ENCODE measurements around the gene ADCY10. TPM values are rescaled to one million over a fixed set of nuclear protein-coding genes. Genes with fewer than 3 reads are reported as not detected.
"Not testable (repeated sequence)": the region's sequence is repeated elsewhere in the genome, so short reads cannot be mapped to it uniquely, and the experiment has no call there.

The ADCY10 gene
- total RNA-seq, 1 donor from 2014 or later: 0.13 TPM

GRCh38 chr1:167860231-167860923, 53.6 kb downstream of the ADCY10 start:
- DNase-seq (ENCODE audit: low read depth in 2 of 2): no peak

- DNase-seq (ENCODE audit: low read depth in 2 of 2): no peak
Observed at GRCh38 chr1:167856711-167857418, 57.1 kb downstream of the ADCY10 start.

- no peak for DNase-seq (ENCODE audit: low read depth in 2 of 2)
Observed at GRCh38 chr1:167854184-167854583, 59.8 kb downstream of the ADCY10 start.

- no peak for DNase-seq (ENCODE audit: low read depth in 2 of 2)
Observed at GRCh38 chr1:167849666-167850065, 64.3 kb downstream of the ADCY10 start.

- DNase-seq (ENCODE audit: low read depth in 2 of 2): no peak
Observed at GRCh38 chr1:167842872-167843271, 71.1 kb downstream of the ADCY10 start.

- DNase-seq (ENCODE audit: low read depth in 2 of 2): no peak
Observed at GRCh38 chr1:167841530-167841929, 72.4 kb downstream of the ADCY10 start.

- DNase-seq (ENCODE audit: low read depth in 2 of 2): peak in 1 of 2 donors; percentile 8
Observed at GRCh38 chr1:167839009-167839408, 74.9 kb downstream of the ADCY10 start.

DNA sequence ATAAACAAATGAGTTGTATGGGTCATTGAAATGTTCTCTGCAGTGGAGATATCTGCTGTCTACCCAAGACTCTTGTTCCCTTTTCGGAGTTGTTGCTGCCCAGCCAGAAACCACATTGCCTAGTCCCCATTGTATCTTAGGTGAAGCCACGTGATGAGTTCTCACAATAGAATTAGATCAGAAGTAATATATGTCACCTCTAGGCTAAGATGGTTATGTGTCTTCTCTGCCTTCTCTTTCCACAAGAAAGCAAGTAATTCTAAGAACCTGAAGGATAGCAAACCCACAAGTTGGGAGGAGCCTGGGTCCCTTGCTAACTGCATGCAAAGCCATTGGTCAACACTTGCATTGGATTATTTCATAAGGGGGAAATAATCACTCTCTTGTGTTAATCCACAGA, 76.6 kb downstream of the ADCY10 start:
- DNase-seq (ENCODE audit: low read depth in 2 of 2): no peak

DNA sequence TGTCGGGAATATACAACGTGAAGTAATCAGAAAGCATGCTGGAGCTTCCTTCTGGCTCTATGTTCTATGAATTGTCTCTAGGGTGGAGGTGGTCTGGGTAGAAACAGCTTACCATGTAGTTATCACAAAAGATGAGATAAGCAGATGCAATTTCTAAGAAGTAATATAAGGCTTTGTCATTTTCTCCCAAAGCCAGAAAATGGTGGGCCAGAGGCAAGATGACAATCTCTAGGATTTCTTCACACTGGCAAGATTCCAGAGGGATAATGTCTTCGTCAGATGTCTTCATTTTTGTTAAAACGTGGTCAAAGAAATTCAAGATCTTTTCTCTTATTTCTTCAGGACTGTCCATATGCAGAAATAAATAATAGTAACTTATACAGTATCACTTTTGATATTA, 77.7 kb downstream of the ADCY10 start:
- DNase-seq (ENCODE audit: low read depth in 2 of 2): no peak

DNA sequence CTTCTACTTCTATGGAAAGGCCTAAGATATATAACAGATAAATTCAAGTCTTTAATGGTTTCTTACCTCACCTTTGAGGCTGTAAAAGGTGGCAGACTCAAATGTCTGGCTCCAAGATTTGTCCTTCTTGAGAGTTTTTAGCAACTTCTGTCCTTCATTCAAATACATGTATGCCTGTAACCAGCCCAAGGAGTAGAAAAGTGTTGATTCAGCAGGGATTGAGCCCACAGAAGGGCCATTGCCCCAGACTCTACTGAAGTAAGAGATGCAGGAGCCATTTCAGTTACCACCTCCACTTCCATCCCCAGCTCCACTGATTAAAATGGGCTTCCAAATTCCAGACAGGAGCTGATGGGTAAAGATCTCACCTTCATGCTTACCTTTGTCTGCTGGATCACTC, 80.0 kb downstream of the ADCY10 start:
- DNase-seq (ENCODE audit: low read depth in 2 of 2): no peak

GRCh38 chr1:167832693-167833092, 81.2 kb downstream of the ADCY10 start:
- no peak for DNase-seq (ENCODE audit: low read depth in 2 of 2)

GRCh38 chr1:167830668-167831067, 83.3 kb downstream of the ADCY10 start:
- not testable (repeated sequence) for DNase-seq (ENCODE audit: low read depth in 2 of 2)

DNA sequence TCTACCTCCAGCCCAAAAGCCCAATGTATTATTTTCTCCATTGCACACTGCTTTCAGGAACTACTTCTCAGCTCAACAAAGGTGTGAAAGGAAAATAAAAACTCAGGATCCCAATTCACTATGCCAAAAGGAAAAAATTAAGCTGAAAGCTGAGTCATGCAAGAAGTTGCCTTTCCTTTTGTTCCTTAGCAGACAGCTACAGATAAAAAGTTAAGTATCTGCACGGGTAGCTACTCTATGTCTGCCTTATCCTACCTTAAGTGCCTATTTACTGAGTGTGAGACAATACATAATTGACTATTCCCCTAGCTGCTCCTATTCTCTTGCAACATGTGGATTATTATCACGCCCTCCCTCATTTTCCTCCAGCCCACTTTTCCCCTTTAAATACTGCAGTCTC, 84.1 kb downstream of the ADCY10 start:
- DNase-seq (ENCODE audit: low read depth in 2 of 2): no peak

GRCh38 chr1:167826127-167826526, 87.8 kb downstream of the ADCY10 start:
- no peak for DNase-seq (ENCODE audit: low read depth in 2 of 2)

- DNase-seq (ENCODE audit: low read depth in 2 of 2): no peak
Observed at GRCh38 chr1:167825419-167826079, 88.4 kb downstream of the ADCY10 start.

DNA sequence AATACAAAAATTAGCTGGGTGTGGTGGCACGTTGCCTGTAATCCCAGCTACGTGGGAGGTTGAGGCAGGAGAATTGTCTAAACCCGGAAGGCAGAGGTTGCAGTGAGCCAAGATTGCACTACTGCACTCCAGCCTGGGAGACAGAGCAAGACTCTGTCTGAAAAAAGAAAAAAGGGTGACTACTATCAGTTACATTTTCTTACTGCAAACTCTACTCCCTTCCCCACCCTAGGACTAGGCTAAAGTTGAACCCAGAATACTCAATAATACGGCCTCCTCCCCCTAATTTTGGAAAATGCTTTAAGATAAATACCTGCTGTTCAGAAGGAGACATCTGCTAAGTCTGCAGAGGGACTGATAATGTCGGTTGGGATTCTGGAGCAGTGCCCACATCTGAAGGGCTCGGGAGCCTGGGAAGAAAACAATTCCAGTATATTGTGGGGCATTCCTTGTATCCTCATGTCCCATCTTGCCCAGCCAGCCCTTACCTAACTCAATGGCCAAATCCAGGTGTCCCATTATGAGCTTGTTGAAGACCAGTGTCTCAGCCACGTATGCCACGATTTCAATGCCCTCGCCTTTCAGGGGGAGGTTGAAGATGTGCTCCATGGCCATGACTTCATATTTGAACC, 89.7 kb downstream of the ADCY10 start:
- DNase-seq (ENCODE audit: low read depth in 2 of 2): no peak

DNA sequence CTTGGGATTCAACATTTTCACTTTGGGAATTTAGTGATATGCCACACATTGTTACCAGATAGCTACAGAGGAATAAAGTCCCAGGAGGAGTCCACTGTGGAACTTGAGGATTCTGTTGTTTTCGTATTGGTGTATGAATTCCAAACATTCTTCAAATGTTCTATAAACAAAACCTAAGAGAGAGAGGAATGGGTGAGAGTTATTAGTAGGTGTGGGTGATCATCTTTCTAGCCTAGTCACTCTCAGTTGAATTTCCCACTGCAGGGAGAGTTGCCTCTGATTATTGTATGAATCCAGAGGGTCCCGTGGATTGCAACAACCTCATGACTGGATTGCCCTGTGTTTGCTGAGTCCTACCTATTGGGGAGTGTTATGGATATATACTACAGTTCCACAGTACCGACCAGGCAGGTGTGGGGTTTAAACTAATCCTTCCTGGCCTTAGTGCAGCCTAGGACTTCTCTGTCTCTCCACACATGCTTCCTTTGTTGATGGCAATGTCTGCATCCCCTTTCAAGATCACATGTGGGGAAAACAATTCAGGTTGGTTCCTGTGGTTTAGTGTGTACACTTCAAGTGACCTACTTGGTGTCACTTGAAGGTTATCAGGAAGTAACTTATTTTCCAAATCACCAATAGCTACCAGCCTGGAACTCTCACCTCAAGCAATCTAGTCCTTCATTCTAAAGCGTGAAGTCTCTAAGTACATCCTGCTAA, 91.8 kb downstream of the ADCY10 start:
- no peak for DNase-seq (ENCODE audit: low read depth in 2 of 2)

DNA sequence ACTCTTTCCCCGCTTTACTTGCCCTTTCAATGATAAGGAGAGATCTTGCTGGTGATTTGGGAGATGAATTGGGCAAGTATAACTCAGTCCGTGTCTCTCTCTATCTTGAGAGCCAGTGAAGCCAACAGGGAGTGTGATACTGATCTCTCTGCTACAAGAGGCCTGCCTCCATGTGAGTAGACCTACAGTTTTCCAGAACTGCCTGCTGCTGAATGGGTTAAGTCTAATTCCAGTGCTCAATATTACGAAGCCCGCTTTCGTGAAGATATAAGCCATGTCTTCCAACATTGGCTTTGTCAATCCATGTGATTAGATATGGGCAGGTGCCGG, 92.6 kb downstream of the ADCY10 start:
- DNase-seq (ENCODE audit: low read depth in 2 of 2): no peak

DNA sequence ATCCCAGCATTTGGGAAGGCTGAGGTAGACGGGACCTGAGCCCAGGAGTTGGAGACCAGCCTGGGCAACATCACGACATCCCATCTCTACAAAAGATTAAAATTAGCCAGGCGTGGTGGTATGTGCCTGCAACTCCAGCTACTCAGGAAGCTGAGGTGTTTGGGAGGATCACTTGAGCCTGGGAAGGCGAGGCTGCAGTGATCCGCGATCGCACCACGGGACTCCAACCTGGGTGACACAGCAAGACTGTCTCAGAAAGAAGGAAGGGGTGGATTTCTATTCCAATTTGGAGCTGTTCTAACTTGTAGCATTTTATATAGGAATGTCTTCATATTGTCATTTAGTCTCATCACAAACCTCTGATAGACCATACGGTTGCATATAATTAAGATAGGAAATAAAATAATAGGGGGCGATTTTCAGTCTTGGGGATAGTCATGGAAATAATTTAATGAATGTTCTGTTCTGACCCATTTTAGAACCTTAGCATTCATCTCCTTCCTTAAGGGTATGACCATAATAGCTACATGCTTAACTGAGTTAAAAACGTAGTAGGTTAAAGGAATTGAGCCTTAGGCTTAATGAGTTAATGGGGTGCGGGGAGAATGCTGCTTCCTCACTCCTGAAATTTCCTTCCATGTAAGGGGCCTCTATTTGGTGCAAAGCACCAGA, 93.1 kb downstream of the ADCY10 start:
- DNase-seq (ENCODE audit: low read depth in 2 of 2): no peak

GRCh38 chr1:167819849-167820683, 93.9 kb downstream of the ADCY10 start:
- peak; percentile 16 to 75 for DNase-seq (ENCODE audit: low read depth in 2 of 2)

Measured in dermis microvascular lymphatic vessel endothelial cell (primary cell).